IPS-18c (cell line): ENCODE measurements around the gene MPP3.
"Not testable (repeated sequence)": the region's sequence is repeated elsewhere in the genome, so short reads cannot be mapped to it uniquely, and the experiment has no call there.

Experiments
- H3K4me3 ChIP-seq: 2 replicates; pipeline ENCODE4 v1.7.0; 2013; ENCODE audit warnings: low read depth, mild to moderate bottlenecking, low read length, moderate library complexity; ENCODE audit not compliant: insufficient read depth
- H3K9me3 ChIP-seq: one replicate; pipeline ENCODE4 v1.6.1; 2013; ENCODE audit warnings: mild to moderate bottlenecking, low read length, moderate library complexity; ENCODE audit not compliant: control insufficient read depth, insufficient read depth

Gene MPP3

DNA sequence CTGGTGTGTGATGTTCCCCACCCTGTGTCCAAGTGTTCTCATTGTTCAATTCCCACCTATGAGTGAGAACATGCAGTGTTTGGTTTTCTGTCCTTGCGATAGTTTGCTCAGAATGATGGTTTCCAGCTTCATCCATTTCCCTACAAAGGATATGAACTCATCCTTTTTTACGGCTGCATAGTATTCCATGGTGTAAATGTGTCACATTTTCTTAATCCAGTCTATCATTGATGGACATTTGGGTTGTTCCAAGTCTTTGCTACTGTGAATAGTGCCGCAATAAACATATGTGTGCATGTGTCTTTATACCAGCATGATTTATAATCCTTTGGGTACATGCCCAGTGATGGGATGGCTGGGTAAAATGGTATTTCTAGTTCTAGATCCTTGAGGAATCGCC is 40.3 kb downstream of the MPP3 start:
- H3K9me3 ChIP-seq, H3K4me3 ChIP-seq: not testable (repeated sequence)

DNA sequence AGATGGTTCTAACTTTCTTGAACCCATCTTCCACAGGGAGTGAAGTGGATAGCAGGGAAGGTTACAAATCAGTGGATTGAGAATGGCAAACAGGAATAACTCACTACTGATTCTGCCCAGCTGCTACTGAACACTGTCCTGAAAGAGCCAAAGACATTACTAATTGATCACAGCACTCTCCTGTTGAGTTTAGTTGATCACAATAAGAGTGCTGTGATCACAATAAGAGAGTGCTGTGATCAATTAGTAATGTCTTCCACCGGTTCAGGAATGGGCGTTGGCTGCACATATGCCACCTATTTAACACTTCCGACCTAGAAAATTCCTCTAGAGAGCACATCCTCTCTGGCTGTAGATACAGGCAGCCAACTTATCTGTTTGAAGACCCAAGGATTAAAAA is 41.4 kb downstream of the MPP3 start:
- no peak overlapping the region for H3K4me3 ChIP-seq

DNA sequence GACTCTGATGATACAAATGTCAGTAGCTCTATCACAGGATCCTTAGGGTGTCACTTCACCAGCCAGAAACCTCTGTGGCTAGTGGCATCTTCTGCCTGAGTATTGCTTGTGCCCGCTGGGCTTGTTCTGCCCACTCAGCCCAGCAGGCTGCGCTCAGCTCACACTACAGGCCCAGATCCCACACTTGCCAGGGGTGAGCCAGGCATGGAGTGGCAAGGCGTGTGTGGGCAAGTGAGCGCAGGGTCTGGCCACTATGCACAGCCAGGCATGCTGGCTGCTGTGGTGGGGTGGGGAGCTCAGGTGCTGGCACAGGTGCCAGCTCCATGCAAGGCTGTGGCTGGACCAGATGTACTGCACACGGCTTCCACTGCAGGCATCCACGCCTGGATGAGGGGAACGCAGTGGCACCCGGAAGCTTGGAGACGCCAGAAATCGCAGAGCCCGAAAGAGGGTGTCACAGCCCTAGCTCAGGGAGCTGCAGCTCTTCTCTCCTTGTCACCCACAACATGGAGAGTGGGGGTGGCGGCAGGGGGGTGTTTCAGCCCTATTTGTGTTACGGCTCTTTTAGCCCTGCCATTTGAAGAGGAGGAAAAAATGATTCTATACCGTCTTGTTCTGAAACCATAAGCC is 42.5 kb downstream of the MPP3 start:
- H3K9me3 ChIP-seq, result no peaks in the 10 kb centered on the region
- no peak overlapping the region for H3K4me3 ChIP-seq

More for the DNA sequence above, 41.4 kb downstream of the MPP3 start:
- no peaks in the 10 kb centered on the region for H3K9me3 ChIP-seq

DNA sequence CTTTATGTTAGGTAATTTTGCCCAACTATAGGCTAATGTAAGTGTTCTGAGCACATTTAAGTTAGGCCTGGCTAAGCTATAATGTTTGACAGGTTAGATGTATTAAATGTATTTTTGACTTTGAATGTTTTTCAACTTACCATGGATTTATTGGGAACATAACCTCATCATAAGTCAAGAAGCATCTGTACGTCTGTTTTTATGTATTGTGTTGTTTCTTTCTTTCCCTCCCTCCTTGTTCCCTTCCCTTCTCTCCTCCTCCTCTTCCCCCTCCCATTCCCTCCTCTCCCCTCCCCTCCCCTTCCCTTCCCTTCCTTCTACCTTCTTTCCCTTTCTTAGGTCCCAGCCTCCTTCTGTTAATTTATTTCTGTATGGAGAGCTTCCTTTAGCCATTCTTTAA is 43.5 kb downstream of the MPP3 start:
- Histone ChIP-seq H3K9me3 (no peaks in the 10 kb centered on the region), H3K4me3 (no peak overlapping the region)

DNA sequence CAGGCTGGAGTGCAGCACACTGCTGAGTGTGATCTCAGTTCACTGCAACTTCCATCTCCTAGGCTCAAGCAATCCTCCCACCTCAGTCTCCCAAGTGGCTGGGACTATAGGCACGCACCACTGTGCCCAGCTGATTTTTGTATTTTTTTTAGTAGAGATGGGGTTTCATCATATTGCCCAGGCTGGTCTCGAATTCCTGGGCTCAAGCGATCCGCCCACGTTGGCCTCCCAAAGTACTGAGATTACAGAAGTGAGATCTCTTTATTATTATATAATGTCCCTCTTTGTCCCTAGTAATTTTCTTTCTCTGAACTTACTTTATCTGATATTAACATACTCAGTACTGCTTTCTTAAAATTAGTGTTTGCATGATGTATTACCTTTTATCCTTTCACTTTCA is 44.4 kb downstream of the MPP3 start:
- Histone ChIP-seq H3K4me3 (no peak overlapping the region), H3K9me3 (no peaks in the 10 kb centered on the region)

DNA sequence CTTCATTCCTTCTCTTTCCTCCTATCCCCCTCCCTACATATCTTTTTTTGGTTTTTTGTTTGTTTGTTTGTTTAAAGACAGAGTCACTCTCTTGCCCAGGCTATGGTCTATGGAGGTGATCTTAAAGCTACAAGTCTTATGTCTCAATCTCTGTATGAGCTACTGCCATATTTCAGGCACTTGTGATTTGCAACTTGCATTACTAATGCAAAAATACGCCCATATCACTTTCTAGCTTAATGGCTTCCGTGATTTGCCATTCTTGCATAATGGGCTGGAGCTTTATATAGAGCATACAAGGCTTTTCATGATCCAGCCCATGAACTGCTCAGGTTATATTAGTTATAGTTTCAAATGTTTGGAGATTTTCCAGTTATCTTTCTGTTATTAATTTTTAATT is 45.2 kb downstream of the MPP3 start:
- H3K4me3 ChIP-seq, result no peak overlapping the region
- H3K9me3 ChIP-seq, result no peaks in the 10 kb centered on the region

DNA sequence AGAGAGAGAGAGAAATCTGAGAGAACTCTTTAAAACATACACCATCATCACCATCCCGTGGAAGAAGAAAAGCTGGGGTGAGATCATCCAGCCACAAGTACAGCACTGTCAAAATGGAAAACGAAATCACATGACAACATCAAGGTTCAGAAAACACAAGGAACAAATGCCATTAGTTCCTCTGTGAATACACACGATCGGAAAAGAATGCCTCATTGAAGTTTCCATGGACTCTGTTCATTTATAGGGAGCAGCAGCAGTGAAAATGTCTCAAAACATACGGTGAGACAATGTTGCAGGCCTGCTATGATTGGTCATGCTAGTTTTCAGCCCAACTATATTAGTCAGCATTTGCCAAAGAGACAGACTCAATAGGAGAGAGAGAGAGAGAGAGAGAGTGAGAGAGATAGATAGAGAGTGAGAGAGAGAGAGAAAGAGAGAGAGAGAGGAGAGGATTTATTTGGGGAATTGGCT is 48.3 kb downstream of the MPP3 start:
- Histone ChIP-seq H3K4me3 (no peak overlapping the region), H3K9me3 (no peaks in the 10 kb centered on the region)

DNA sequence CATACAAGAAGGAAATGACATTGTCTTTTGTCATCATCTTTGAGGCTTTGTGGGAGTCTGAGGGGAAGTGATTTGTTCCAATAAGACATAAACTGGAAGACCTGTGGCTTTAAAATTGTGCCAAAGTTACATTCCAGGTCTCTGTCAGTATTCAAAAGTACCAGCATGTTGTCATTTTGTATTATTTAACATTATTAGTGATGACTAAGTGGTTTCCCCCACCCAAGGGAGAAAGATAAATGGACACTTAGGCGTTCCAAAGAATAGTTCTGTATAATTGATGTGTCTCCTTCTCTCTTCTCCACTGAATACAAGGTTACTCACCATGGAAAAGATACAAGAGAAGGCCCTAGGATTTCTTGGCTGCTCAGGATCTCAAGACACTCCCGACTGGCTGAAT is 48.9 kb downstream of the MPP3 start:
- Histone ChIP-seq H3K4me3 (no peak overlapping the region), H3K9me3 (no peaks in the 10 kb centered on the region)

DNA sequence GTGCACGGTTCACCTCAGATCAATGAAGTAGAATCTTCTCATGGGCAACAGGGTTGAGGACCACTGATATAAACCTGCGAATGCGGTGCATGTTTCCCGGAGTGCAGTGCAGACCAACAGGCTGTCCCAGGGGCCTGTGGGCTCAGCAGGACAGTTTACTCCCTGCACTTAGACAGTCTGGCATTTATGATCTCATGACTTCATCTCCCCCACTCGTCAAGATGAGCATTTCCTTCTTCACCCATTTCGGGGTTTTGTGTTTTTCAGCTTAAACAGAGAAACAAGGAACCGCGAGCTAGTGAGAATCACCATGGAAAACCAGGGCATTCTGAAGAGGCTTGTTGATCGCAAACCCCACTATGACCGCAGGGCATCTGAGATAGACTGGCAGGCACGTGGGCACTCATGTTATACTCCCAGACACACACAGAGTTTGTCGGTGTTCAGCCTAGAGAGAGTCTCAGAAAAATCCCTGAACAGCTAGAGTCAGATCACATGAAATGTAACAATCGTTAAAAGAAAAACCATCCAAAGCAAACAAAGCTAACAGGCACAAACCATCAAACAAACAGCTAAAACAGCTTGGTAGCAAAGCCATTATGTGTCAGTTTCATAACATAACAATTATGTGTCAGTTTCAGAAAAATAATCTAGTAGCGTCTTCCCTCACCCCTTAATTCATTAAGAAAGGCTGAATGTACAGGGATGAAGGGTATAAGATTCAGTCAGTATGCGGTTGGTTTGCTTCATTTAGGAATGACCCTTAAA is 49.8 kb downstream of the MPP3 start:
- Histone ChIP-seq H3K9me3 (no peaks in the 10 kb centered on the region), H3K4me3 (no peak overlapping the region)

DNA sequence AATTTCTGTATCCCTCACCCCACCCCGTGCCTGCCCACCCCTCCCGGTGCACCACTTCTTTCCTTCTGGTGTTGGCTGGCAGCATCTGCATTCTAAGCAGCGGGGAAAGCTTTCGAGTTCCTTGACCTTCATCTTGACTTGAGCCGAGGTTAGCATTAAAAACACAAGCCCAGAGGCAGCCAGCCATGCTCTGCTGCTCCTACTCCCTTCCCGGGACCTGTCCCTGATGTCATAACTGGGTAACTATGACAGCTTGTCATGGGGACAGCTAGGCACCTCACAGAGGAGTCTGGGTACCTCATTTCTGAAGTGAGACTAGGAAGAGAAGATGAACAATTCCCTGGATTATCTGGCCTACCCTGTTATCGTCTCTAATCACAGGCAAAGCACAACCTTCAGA is 52.8 kb downstream of the MPP3 start, which contains the start of gene CFAP97D1:
TSS of gene CFAP97D1 (plus strand) at position 301 of the 400 bp plus-strand sequence. CDS start at position 329, 28 bp downstream.
- Histone ChIP-seq H3K4me3 (peak within 1 kb of the TSS; percentile 94), H3K9me3 (no peaks in the 10 kb centered on the region)

DNA sequence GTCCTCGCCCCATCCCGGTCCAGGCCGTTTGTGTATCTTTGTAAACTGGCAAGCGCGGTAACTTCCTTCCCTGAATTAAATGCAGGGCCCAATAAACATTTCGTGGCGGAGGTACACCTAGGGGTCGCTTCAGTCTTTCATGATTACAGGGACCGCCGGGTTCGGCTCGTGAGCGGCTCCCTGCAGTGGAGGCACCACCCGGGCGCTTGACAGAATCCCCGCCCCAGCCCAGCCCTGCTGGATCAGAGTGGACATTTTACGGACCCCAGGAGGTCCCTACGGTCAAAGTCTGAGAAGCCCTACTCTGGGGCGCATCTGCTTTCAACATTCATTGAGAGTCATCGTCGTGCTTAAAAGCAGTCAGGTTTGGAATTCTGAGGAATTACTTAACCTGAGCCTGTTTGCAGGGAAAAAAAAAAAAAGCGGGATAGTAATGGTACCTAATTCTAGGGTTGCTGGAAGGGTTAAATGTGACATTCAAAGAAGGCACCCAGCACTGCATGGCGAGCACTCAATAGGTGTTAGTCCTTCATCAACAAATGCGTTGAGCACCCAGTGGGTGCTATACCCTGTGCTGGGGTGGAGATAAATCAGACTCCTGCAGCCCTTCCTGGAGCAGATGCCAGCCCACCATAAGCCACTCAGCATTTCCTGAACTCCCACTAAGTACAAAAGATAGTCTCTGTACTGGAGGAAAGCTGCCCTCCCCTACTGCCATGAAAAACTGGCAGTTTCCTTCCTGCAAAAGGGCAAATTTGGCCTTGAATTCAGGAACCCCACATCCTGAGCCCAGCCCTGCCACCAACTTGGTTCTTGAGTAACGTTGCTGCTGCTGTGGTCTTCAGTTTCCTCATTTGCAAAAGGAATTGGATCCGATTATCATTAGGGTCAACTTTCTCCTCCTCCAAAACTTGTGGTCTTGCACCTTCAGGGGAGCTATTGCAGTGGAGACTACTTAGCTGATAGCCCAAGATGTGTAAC is 53.5 kb downstream of the MPP3 start:
- H3K4me3 ChIP-seq, result peak overlapping the region; percentile 94
- no peaks in the 10 kb centered on the region for H3K9me3 ChIP-seq

DNA sequence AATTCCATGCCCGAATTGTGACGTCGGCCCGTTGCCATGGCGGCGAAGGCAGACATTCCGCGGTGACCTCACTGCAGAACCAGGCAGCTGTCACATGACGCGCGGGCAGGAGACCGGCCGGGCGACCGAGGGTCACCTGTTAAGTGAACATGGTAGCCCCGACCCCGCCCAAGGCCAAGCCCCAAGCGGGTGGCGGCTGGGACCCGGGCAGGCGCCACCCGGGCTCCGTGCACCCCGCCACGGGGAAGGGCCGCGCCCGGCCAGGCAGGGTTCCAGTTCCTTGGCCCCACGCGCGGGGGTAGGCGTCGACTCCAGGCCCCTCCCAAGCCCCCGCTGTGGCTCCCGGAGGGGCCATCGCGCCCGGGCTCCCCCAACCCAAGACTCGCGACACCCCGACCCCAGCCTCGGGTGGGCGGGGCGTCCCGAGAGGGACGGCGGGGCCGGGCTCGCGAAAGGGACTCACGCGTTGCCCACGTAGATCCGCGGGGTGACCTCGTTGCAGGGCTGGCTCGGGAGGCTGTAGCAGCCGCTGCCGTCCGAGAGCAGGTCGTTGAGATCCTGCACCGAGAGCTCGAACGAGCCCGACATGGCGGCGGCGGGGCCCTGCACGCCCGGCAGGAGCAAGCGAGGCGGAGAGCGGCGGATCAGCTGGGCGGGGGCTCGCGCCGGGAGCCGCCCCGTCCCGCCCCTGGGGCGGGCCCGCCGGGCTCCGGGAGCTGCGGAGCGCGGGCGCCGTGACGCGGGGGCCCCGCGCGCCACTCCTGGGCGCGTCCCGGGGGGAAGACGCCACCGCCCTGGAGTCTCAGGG is 54.4 kb downstream of the MPP3 start, which contains the start of gene DUSP3:
TSS of gene DUSP3 (minus strand) at position 641 of the 808 bp plus-strand sequence. CDS start at position 588, 53 bp downstream.
- Histone ChIP-seq H3K9me3 (no peaks in the 10 kb centered on the region), H3K4me3 (peak within 1 kb of the TSS; percentile 94)

DNA sequence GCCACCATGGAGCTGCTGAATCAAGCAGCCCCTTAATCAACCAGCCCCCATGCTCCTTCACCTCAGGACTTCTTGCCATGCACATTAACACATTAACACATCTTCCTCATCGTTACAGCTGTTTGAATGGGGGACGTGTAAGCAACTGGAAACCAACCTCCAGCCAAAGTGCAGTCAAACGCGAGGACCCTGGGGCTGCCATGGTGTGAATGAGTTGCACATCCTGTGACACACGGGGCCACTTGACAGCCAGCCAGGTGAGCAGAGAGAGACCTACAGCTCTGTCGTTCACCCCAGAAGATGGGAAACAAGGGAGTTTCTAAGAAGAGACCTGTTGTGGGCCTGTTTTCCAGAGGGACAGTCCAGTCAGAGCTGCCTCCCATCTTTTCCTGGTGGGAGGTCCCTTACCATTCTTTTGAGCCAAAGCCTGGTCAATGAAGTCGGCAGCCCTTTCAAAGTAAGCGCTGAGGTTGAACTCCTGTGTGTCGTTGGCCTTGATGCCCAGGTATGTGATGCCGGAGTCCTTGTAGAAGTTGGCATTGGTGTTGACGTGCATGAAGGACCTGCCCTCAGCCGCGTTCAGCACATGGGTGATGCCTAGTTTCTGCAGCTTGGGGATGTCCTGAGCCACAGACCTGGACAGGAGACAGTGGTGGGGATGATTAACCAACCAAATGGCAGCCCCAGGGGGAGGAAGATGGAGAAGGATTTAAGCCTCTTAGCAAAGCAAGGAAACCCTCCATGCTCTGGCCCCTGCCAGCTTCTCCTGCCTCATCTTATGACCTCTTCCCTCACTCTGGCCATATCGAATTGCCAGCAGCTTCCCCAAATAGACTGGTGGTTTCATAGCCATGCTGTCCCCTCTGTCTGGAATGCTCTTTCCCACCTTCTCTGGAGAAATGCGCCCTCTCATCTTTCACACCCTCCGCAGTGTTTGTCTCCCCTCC is 58.4 kb downstream of the MPP3 start:
- Histone ChIP-seq H3K4me3 (no peak overlapping the region), H3K9me3 (no peaks in the 10 kb centered on the region)

DNA sequence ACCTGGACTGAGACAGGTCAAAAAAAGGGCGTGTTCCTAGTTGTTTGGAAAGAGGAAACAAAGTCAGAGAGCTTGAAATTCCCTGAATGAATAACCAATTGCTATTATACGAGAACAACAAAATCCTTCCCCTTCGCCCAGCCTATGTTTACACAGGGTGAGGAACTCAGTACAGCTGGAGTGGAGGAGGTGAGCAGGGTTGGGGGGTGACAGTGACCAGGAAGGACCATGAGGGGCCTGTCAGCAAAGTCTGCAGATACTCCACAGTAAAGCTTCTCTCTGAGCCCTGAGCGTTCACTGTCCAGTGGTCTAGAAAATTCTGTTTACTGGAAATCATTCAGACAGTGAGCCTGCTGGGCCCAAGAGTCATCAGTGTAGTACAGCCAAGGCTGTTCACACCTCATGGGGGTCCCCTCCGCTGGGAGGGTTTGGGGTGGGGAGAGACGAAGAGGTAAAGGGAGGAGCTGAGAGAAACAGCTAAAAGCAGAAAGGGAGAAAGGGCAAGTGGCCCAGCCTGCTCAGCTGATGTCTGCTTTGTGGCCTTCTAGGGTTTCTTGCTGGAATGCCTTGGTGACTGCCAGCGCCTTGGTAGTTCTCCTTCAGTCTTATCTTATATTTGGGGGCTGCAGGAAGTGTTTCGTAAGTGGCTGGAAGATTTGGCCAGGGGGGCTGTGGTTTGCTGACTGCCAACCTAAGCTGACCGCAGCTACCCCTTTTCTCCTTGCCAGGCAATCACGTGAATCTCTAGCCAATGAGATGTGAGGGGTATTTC is 59.9 kb downstream of the MPP3 start:
- no peaks in the 10 kb centered on the region for H3K9me3 ChIP-seq
- no peak overlapping the region for H3K4me3 ChIP-seq

DNA sequence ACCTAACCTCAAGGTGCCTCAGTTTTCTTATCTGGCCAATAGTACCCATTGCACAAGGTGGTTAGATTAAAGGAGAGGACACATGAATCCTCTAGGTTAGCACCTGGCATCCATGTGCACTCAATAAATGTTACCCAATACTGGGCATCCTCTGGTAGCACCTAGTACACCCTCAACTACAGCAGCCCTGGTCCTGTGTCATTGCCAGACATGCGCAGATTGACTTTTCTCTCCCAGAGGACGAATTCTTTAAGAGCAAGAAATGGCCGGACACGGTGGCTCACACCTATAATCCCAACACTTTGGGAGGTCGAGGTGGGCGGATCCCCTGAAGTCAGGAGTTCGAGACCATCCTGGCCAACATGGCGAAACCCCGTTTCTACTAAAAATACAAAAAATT is 61.5 kb downstream of the MPP3 start:
- Histone ChIP-seq H3K9me3 (no peaks in the 10 kb centered on the region), H3K4me3 (no peak overlapping the region)
